ENCODE data around the gene ERAP2. TPM values are rescaled to one million over a fixed set of nuclear protein-coding genes. Genes with fewer than 3 reads are reported as not detected.
"Not testable (repeated sequence)": the region's sequence is repeated elsewhere in the genome, so short reads cannot be mapped to it uniquely, and the experiment has no call there.

Gene ERAP2, protein sequence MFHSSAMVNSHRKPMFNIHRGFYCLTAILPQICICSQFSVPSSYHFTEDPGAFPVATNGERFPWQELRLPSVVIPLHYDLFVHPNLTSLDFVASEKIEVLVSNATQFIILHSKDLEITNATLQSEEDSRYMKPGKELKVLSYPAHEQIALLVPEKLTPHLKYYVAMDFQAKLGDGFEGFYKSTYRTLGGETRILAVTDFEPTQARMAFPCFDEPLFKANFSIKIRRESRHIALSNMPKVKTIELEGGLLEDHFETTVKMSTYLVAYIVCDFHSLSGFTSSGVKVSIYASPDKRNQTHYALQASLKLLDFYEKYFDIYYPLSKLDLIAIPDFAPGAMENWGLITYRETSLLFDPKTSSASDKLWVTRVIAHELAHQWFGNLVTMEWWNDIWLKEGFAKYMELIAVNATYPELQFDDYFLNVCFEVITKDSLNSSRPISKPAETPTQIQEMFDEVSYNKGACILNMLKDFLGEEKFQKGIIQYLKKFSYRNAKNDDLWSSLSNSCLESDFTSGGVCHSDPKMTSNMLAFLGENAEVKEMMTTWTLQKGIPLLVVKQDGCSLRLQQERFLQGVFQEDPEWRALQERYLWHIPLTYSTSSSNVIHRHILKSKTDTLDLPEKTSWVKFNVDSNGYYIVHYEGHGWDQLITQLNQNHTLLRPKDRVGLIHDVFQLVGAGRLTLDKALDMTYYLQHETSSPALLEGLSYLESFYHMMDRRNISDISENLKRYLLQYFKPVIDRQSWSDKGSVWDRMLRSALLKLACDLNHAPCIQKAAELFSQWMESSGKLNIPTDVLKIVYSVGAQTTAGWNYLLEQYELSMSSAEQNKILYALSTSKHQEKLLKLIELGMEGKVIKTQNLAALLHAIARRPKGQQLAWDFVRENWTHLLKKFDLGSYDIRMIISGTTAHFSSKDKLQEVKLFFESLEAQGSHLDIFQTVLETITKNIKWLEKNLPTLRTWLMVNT
- polyA plus RNA-seq (ENCODE audit: insufficient read length in 4 of 4) = 10 to 100 TPM in 2 of 4 donors, 1 to 10 TPM in 2; 3.6 to 19.5 (median 9.7) TPM

DNA sequence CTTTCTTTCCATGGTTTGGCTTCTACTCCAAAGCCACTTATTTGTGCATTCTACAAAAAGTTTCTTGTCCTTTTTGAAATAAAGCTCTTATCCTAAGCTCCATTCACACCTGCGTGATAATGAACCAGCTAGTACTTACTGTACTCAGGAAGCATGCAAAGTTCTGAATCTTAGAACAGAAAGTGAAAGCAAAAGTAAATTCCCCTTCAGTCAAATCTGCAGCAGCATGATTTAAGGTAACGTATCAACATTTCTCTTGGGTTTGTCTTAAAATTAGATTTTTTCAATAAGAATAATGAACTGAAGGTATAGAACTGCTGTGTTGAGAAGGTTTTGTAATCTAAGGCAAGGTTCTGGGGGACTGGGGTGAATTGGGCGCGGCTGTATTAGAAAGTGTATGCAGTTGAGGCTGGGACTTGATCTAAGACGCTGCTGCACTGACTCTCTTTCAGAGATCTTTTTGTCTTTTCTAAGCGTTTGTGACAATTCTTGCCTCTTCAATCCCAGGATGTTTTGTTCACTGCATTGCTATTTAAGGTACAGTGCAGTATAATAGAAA is at the start of gene ERAP2:
Gene ERAP2 (plus strand): TSS at position 209 of the 559 bp plus-strand sequence. CDS start 3,186 bp downstream, outside the sequence.
- peak in 3 of 4 donors; percentile 18 to 45 (median 18) for DNase-seq (ENCODE audit: low read depth in 4 of 4, low spot score in 3 of 4)

DNA sequence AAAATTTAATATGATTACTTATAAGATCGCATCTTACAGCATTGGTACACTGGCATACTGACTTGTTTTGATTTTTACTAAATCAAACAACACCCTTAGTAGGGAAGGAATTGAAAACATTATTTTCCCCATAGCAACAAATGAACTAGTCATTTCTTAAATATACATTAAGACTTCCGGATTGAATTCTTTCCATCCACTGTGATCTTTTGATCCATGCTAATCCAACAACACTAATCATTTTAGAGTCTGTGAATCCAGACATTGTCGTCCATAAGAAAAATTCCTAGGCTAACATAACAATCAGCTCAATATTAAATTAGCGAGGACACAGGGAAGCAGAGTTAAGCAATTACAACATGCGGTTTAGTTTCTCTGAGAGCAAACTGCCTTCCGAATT is 47.0 kb upstream of the ERAP2 start:
- DNase-seq (ENCODE audit: low read depth in 4 of 4, low spot score in 3 of 4) = no peak

DNA sequence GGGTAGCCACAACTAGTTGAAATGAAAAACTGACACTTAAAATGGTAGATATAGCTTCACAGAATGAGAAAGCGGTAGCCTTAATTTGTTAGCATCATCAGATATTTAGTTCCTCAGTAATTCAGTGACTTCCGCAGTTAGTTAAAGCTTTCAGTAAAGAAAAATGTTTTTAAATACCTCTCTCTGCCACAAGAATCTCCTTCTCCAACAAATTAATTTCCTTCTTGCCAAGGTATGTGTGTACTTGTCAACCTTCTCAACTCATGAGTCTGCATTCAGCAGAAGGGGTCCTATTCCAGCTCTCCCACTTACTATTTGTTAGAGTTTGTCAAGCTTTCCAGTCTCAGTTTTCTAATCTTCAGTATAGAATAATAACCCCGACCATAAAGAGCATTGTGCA is 42.3 kb upstream of the ERAP2 start:
- DNase-seq (ENCODE audit: low read depth in 4 of 4, low spot score in 3 of 4) = no peak

DNA sequence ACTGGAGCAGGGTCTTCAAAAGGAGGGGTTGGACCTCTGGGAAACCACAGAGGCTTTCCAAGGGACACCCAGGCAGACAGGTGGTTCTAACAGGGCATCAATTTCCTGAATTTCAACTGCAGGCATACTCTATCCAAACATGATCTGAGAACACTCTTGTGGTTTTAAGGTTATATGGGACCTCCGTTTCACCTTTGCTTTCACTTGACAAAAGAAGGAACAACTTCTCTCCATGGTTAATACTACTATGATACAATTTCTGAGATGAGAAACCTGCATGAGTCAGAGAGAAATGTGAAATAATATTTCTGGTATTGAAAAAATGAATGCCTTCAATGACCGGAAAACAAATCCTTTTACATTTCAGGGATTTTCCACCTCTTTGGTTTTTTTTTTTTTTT is 40.5 kb upstream of the ERAP2 start:
- DNase-seq (ENCODE audit: low read depth in 4 of 4, low spot score in 3 of 4) = no peak

DNA sequence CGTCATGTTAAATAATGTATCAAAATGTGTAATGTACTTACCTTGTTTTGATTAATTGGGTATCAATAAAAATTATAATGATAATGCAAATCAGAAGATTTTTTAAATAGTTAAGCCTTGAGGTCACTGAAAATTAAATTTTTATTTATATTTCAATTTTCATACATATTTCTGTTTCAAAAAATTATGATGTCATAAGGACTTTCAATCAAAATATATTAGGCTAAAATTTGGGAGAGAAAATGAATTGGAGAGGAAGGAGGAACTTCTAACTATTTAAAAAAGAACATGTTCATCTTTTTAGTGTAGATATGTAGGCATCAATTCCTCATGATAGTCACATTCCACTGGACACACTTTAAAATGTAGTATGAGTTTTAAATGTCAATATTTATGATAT is 39.5 kb upstream of the ERAP2 start:
- no peak for DNase-seq (ENCODE audit: low read depth in 4 of 4, low spot score in 3 of 4)

DNA sequence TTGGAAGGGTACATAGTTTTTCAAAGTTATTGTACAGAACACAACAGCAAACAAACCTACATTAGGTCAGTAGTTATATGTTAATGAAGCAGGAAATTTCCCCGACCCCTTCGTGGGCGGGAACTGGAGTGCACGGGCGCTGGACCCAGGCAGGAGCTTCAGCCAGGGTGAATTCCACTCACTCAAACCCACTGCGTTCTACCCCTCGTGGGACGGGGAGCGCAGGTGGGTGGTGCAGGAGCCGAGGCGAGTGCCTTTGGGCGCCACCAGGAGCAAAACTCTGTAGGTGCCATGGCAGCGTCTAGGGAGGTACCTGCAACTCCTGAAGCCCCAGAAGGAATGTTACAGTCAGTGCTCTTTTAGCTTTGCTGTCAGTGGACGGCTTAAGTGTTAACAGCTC is 39.0 kb upstream of the ERAP2 start:
- no peak for DNase-seq (ENCODE audit: low read depth in 4 of 4, low spot score in 3 of 4)

DNA sequence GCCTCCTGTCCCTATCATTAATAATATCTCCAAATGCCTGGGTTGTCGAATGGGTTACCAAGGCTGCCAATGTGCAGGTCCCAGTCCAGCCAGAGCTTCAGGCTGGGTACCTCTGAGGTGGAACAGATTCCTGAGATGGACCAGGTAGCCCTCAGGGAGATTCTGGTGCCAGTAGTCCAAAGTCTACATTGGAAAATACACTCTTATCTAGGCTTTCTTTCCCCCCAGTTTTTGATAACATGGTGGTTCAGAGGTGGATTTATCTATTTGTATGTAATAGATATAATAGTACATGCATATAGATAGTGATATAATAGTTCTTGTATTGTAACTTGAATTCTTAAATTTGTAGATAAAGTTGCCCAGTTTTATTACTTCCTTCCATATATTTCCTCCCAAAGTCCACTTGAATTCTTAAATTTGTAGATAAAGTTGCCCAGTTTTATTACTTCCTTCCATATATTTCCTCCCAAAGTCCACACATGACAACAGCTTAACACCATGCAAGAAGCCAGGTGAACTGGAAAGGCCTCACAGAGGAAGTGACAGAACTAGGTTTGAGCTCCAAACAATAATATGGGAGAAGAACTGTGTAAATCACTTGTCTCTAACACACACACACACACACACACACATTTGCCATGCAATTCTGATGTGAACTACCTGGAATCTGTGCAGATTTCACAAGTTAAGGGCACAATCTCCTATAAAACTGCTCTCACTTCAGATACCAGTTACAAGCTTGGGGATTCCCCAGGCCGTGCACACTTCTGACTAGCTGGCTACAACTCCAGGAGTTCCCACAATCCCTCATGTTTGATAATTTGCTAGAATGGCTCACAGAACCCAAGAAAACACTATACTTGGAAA is 37.9 kb upstream of the ERAP2 start:
- no peak for DNase-seq (ENCODE audit: low read depth in 4 of 4, low spot score in 3 of 4)

DNA sequence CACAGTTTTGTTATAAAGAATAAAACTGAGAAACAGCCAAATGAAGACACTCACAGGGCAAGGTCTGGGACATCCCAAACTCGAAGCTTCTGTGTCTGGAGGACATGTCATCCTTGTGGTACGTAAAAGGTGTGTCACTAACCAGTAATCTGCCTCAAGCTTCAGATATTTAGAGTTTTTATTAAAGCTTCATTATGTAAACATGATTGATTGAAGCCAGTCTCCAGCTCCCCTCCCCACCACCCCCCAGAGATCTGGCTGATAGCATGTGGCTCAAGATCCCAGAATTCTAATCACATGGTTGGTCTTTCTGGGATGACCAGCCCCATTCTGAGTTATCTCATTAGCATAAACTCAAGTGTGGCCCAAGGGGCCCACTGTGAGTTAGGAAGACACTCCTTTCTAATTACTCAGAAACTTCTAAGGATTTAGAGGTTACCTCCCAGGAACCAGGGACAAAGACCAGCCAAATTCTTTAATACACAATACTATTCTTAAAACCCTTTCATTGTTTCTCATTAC is 37.2 kb upstream of the ERAP2 start:
- DNase-seq (ENCODE audit: low read depth in 4 of 4, low spot score in 3 of 4) = no peak

DNA sequence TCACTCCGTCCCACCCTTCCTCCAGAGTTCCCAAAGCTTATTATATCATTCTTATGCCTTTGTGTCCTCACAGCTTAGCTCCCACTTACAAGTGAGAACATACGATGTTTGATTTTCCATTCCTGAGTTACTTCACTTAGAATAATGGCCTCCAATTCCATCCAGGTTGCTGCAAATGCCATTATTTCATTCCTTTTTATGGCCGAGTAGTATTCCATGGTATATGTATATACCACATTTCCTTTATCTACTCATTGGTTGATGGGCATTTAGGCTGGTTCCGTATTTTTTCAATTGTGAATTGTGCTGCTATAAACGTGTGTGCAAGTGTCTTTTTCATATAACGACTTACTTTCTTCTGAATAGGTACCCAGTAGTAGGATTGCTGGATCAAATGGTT is 34.4 kb upstream of the ERAP2 start:
- DNase-seq (ENCODE audit: low read depth in 4 of 4, low spot score in 3 of 4) = not testable (repeated sequence)

DNA sequence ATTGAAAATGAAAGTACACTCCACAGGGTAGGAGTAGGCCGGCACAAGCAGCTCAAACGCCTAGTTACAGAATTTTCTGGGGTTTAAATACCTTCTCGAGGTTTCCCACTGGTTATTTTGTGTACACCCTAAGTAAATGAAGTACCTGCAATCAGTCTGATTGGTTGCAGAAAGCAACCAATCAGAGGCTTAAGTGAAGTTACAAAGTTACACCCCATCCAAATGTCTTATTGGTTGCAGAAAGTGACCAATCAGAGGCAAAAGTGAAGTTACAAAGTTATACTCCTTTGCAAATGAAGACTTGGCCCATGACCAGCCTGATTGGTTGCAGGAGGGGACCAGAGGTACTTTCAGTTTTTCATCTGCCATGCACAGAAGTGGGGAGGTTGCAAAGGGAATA is 33.2 kb upstream of the ERAP2 start:
- DNase-seq (ENCODE audit: low read depth in 4 of 4, low spot score in 3 of 4) = no peak

DNA sequence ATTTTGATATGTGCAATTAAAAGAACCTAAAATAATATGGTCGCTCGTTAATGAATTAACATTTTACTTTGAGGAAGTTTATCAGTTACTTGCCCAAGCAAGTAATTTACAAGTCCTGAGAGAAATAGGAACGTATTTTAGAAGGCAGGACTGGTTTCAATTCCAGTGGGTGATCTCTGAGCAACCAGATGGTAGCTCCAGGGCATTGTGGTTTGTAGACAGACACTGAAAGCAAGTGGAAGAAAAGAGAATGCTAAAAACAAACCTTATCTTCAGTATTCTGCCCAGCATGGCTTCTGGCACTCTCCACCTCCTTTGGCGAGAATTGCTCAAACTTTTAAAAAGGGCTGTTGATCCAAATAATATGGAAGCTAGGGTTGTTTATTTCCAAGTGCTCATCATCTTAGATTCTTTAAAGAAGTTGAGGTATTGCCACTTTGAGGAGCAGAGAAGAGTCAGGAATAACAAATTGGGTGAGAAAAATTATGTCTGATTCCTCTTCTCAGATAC is 31.8 kb upstream of the ERAP2 start:
- no peak for DNase-seq (ENCODE audit: low read depth in 4 of 4, low spot score in 3 of 4)

DNA sequence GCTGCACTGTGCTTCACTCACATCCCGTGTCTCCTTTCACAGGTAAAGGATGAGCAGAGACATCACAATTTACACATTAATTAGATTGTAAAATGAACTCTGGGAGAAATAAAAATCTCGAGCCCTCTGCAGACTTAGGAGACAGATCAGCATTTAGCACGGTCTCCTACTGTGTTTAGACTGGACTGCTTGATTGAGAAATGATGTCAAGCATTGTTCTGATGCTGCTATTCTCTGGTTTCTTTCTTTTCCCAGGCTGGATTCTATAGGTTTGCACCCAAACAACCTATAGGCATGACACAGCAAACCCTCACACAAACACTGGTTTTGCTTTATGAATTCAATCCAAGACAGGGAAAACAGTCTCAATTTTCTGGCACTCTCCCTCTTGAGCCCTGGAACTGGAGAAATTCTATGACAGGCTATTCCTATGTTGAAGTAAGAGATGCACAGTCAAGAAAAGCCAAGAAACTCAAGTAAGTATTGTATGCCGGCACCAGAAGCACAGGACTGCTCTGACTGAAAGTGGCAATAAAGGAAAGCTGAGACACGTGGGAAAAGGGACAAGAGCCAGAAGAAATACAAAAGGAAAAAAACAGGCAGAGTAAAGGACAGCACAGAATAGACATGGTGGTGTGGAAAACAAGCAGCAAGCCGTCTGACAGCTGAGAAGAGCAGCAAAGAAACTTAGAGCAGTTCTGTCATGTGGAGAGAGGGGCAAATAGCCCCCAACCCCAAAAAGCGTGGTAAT is 24.8 kb upstream of the ERAP2 start:
- no peak for DNase-seq (ENCODE audit: low read depth in 4 of 4, low spot score in 3 of 4)

DNA sequence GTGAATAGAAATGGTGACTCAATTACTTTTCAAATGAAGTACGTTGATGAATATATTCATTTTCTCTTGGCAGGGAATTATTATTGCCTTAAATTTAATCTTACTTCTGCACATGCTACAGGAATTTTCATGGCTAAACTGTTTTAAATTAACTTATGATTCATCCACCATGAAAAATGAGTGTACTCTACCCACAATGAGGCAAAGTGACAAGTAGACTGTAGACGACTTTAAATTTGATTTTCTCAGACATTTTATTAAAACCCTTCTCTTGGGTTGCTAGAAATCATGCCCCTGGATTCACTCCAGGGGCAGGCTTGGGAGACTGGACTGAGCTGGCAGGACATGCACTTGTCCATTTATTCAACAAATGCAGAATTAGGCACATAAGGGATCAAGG is 23.5 kb upstream of the ERAP2 start:
- DNase-seq (ENCODE audit: low read depth in 4 of 4, low spot score in 3 of 4) = no peak

DNA sequence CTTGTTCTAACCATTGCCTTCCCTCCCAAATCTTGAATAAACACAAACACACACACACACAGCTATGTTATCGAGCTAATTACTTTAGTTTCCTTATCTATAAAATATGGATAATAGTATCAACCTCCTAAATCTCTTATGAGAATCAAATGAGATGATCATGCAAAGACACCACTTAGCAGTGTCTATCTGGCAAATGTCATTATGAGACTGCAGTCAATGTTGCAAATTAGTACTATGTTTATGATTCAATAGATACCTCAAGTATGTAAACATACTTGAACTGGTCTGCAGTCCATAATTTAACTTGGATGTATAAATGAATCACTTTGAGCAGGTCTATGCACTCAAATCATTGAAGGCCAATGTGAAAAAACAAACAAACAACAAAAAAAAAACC is 22.2 kb upstream of the ERAP2 start:
- DNase-seq (ENCODE audit: low read depth in 4 of 4, low spot score in 3 of 4) = no peak

DNA sequence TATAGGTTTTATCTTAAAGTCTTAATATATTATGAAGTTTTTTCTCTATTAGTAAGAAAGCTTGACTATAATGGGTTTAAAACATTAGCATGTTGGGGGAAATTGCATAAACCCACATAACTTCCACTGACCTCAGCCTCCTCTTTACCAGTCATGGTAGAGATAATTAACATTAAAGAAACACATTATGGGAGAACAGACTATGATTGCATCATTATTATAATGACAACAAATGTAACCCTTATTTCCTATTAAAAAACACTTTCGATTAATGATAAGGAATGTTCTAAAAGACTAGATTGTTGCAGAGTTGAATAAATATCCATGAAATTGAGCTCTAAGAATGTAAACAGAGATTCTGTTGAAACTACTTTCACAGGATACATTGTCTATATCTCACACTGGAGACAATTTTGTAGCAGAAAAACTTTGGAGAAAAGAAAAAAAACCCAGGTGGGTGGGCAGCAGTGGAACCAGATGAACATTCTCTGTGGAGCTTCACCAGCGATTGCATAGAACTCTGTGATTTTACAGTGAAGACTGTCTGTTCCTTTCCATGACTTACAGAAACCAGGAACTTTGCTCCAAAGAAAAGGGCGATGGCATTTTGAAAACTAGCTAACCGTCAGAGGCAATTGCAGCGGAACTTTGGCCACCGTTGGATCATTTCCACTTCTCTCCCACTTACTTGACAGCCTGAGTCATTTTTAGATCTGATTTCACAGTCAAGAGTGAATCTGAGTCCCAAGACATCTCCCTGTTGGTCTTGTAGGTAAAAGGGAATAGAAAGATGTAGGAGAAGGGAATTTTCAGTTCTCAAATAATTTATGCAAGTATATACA is 21.0 kb upstream of the ERAP2 start:
- no peak for DNase-seq (ENCODE audit: low read depth in 4 of 4, low spot score in 3 of 4)

DNA sequence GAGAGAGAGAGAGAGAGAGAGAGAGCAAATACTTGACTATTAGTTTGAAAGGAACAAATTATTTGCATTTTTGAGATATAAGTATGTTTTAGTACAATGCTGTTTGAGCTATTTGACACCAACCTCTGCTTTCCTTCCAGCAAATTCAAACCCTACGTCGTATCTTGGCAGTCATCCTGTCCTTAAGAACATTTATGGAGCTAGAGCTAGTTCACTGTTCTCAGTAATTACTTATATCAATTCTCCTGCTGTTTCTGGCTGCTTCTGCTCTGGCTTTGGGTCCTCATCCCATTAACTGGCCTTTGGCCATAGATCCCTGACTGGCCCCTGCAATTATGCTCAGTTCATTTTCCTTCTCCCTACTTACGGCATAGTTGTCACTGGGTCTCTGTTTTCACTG is 19.9 kb upstream of the ERAP2 start:
- DNase-seq (ENCODE audit: low read depth in 4 of 4, low spot score in 3 of 4) = peak in 1 of 4 donors; percentile 5

DNA sequence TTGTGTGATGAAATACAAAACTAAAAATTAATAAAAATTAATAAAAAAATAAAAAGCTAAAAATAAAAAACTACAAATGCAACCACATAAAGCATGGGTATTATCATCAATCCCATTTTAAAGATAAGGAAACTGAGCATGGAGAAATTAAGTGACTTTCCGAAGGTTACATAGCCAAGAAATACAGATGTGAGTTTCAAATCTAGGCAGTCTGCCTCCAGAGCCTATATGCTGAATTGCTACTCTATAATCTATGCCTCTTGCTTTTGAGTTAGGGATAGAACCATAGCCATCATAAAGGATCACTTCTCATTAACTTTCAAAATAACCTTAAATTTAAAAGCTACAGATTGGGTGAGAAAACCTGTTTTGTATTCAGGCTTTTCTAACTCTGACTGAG is 18.8 kb upstream of the ERAP2 start:
- DNase-seq (ENCODE audit: low read depth in 4 of 4, low spot score in 3 of 4) = no peak

DNA sequence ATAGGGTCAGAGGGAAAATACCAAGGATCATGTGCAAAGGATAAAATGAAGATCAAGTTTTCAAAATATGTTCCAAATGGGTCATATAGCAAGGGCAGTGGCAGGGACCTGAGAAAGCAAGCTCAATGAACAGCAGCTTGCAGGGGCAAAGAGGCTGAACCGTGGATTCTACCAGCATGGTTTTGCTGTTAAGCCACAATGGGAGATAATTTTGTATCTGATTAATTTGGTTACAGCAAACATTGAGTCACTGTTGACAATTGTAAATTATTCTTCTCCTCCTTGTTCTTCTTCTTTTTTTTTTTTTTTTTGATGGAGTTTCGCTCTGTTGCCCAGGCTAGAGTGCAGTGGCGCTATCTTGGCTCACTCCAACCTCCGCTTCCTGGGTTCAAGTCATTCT is 18.4 kb upstream of the ERAP2 start:
- no peak for DNase-seq (ENCODE audit: low read depth in 4 of 4, low spot score in 3 of 4)
